ENCODE results near the gene FRMD3. TPM values are rescaled to one million over a fixed set of nuclear protein-coding genes. Genes with fewer than 3 reads are reported as not detected.

FRMD3 gene
- total and polyA plus RNA-seq, 2 donors (not counting 3 experiments of a cell fraction or from before 2014, with no cell fraction given): 3.0 to 6.1 TPM

DNA sequence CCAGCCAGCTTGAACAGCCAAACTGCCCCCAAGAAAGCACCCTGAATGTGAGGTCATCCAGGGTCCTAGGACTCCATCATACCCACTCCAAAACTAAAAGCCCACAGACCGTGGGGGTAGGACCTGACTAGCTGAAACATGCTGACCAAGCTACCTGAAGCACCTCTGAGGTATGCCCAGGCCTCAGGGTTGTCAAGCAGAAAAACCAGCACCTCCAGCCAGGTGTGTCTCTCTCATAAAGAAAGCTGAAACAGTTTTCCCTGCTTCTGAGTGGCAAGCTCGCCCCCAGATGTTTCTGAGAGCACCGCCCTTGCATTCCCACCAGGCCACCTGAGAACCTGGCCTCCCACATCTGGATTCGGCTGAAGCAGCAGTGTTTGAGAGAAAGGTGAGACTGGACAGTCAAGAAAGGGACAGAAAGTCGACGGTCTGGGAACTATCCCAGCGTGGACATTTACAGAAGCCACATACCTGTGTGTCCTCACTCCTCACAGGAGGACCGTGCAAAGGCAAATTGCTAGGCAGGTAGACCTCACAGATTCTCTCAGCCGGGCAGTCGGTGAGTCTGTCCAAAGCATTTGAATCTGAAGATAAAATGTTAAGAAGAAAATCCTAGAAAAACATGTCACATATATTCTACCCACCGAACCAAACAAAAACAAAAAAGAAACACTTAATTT lies 319.6 kb downstream of the FRMD3 start:
- H3K9me3 ChIP-seq (replicated peaks; ENCODE audit: control insufficient read depth, insufficient read depth, low read length): no peaks in the 10 kb centered on the region
- H3K27ac ChIP-seq (ENCODE audit: insufficient read depth, low read depth, low read length): no peak overlapping the region
- H3K27me3 ChIP-seq (ENCODE audit: control insufficient read depth in 2 of 2, insufficient read depth in 2 of 2, low read length in 2 of 2): no peaks in the 10 kb centered on the region
- no peaks in the 10 kb centered on the region for H3K9me1 ChIP-seq (replicated peaks; ENCODE audit: control insufficient read depth, extremely low read depth, insufficient read depth, low read length)
- no peaks in the 10 kb centered on the region for H3K79me2 ChIP-seq (ENCODE audit: control insufficient read depth, insufficient read depth, low read length)
- H3K9ac ChIP-seq (replicated peaks; ENCODE audit: extremely low read depth, insufficient read depth, low read length): peak overlapping the region; percentile 90
- DNase-seq (ENCODE audit: low read depth, low spot score) (no peak), FAIRE-seq (no peak)
- peak overlapping the region in 1 of 3 experiments; percentile 98 for H3K4me3 ChIP-seq (replicated peaks in 1 of 3; ENCODE audit: insufficient read depth in 1 of 3, low read depth in 1 of 3, low read length in 3 of 3)
- BruUV-seq (replicated peaks): no TSS peak
- dilution Hi-C loops (cut with MboI; ENCODE audit: extremely low pct_ligation_motif_present, low sequenced_read_pairs): no loop called here
- no peak for TF ChIP-seq EZH2 (IDR thresholded peaks at IDR 0.05; ENCODE audit: borderline replicate concordance, low read depth, low read length, severe bottlenecking)
- TF ChIP-seq, protein P1, sequence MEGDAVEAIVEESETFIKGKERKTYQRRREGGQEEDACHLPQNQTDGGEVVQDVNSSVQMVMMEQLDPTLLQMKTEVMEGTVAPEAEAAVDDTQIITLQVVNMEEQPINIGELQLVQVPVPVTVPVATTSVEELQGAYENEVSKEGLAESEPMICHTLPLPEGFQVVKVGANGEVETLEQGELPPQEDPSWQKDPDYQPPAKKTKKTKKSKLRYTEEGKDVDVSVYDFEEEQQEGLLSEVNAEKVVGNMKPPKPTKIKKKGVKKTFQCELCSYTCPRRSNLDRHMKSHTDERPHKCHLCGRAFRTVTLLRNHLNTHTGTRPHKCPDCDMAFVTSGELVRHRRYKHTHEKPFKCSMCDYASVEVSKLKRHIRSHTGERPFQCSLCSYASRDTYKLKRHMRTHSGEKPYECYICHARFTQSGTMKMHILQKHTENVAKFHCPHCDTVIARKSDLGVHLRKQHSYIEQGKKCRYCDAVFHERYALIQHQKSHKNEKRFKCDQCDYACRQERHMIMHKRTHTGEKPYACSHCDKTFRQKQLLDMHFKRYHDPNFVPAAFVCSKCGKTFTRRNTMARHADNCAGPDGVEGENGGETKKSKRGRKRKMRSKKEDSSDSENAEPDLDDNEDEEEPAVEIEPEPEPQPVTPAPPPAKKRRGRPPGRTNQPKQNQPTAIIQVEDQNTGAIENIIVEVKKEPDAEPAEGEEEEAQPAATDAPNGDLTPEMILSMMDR (IDR thresholded peaks at IDR 0.05; ENCODE audit: extremely low read depth in 1 of 2, insufficient read depth in 1 of 2, low read depth in 1 of 2, low read length in 2 of 2): no peak
- no peak for TF ChIP-seq FOS (IDR thresholded peaks at IDR 0.05; ENCODE audit: borderline replicate concordance, insufficient read depth, low read length)
- TF ChIP-seq, protein P2, sequence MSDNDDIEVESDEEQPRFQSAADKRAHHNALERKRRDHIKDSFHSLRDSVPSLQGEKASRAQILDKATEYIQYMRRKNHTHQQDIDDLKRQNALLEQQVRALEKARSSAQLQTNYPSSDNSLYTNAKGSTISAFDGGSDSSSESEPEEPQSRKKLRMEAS (IDR thresholded peaks at IDR 0.05; ENCODE audit: insufficient read depth, insufficient read length): no peak
- TF ChIP-seq GATA2 (IDR thresholded peaks at IDR 0.05; ENCODE audit: insufficient read depth, insufficient read length, low read depth, low read length): no peak
- no peak for TF ChIP-seq JUN (IDR thresholded peaks at IDR 0.05; ENCODE audit: borderline replicate concordance, insufficient read depth, insufficient read length, low read depth)
- H3K4me1 ChIP-seq (ENCODE audit: control insufficient read depth, extremely low read depth, insufficient read depth, low read length): peaks cover 23% of the 10 kb centered on the region
- peak overlapping the region; percentile 85 for H3K4me2 ChIP-seq (ENCODE audit: insufficient read depth, low read length)
- ChIA-PET POLR2A (no interaction called here), CTCF (interaction anchor here (0.7 to 1.5 kb wide), 3 partner anchors 115 to 326 kb away, joined by 3 to 4 read pairs (median 4); partner anchors contain the start of gene FRMD3)
- H3K36me3 ChIP-seq (ENCODE audit: control insufficient read depth in 2 of 2, extremely low read depth in 1 of 2, insufficient read depth in 2 of 2, low read length in 2 of 2): no peaks in the 10 kb centered on the region
- H2AFZ ChIP-seq (ENCODE audit: low read depth, low read length): no peak overlapping the region
- no peaks in the 10 kb centered on the region for H4K20me1 ChIP-seq (replicated peaks; ENCODE audit: control insufficient read depth, extremely low read depth, insufficient read depth, low read length)
- intact Hi-C loops (cut with micrococcal nuclease): loop anchor here (1.0 to 10.0 kb wide), 9 partner anchors 49 to 696 kb away; partner anchors contain the start of genes FRMD3 and UBQLN1

Data from endothelial cell of umbilical vein (primary cell).